ENCODE data around the gene JAKMIP3.
"Not testable (repeated sequence)": the region's sequence is repeated elsewhere in the genome, so short reads cannot be mapped to it uniquely, and the experiment has no call there.

Gene JAKMIP3

DNA sequence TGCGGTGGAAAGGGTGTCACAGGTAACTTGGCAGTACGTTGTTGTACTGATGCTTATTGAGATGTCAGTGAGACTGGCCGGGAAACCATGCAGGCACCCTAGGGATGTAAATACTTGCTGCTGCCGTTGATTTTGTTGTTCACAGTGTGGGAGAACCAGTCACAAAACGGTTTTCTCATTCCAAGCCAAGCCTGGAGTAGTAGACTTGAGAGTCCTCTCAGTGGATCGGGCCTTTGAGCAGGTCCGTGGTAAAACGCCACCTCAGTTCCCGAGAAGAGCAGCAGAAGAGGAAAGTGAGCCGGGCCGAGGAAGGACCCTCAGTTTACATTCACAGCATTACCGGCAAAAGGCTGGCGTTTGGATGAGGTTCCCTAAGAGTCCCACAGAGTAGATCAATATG is 1.1 kb downstream of the JAKMIP3 start:
- DNase-seq: no peak

DNA sequence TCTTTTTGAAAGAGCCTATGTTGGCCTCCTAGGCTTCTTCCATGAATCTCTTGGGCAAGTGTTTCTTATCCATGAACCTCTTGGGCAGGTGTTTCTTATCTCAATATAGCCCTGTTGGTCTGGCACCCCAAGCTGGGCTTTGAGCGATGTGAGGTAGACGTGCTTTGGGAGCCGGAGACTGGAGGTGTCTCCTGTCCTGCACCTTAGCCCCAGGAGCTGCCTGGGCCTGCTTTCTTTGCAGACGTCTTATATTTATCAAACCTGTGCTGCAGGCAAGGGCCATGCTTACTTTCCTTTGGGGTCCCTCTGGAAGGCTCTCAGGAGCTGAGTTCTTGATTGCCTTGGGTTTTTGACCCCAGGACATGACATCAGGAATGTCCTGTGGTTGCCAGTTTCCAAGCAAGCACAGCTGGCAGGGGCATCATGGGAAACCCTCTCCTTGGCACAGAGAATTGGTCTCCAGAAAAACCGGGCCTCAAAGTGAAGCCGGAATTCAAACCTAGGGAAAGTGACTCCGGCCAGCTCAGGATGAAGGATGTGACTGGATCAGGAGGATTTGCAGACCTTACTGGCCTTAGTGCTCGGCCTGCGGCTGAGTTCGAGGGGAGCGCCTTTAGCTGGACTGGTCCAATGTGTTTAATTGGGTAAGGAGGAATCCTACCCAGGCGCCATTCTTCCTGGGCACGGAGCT is 2.8 kb downstream of the JAKMIP3 start:
- no peak for DNase-seq

DNA sequence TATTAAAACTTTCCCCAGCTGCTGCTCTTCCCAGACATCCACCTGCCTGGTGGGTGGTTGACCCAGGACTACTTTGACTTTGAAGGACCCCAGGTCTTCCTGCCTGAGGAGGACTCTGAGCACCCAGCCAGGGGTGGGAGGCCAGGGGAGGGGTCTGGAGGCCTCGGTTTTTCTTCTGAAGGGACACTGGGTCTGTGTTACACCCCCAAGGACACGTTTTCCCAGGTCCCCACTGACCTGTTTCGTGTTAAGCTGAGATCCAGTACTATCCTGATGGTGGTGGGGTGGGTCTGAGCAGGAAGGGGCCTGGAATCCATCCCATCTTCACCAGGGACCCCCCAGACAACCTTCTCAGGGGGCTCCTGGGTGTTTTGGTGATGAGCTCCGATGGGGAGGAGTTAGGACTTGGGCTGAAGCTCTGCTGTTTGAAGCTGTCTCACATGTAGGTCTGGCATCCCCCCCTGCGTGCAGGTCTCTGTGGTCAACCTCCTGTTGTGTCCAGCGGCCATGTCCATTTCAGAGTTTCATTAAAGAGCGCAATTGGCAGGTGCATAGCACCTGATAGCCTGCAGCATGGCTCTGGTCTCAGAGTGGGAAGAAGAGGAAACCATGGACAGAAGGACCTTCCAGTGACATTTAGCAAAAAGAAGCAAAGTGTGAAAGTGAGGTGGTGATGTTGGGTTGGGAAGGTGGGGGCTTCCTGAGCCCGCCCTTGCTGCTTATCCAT is 3.5 kb downstream of the JAKMIP3 start:
- DNase-seq: no peak

DNA sequence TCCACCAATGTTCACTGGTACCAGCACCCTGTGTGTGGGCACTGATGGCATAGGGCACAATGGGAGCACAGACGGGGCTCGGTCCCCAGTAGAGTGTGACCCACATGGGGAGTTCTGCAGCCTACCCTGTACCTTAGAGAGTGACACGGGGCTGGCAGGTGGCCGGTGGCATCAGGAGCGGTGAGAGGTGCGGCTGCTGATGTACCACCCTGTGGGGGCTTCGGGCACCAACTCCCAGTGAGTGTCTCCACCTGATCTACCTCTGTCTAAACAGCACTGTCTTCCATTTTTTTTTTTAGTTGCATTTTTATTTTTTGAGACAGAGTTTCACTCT is 4.1 kb downstream of the JAKMIP3 start:
- DNase-seq: no peak

DNA sequence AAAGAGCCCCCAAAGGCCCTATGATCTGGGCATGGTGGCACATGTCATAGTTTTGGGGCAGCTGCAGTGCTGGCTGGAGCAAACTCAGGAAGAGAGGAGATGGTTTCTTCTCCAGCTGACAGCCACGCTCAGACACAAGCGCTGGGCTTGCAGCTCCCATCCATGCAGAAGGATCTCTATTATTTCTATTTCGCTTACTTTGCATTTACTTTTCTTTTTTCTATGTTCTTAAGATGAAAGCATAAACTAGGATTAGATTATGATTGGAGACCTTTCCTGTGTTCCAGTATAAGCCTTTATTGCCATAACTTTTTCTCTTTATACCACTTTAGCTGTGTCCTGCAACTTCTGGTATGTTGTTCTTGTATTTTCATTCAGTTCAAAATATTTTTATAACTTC is 5.0 kb downstream of the JAKMIP3 start:
- no peak for DNase-seq

DNA sequence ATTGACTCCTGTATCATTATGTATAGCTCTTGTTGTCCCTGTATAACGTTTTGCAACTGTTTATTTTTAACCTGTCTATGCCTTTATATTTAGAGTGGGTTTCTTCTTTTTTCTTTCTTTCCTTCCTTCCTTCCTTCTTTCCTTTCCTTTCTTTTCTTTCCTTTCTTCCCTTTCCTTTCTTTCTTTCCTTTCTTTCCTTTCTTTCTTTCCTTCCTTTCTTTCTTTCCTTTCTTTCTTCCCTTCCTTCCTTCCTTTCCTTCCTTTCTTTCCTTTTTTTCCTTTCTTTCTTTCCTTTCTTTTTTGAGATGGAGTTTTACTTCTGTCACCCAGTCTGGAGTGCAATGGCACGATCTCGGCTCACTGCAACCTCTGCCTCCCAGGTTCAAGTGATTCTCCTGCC is 5.9 kb downstream of the JAKMIP3 start:
- no peak for DNase-seq

DNA sequence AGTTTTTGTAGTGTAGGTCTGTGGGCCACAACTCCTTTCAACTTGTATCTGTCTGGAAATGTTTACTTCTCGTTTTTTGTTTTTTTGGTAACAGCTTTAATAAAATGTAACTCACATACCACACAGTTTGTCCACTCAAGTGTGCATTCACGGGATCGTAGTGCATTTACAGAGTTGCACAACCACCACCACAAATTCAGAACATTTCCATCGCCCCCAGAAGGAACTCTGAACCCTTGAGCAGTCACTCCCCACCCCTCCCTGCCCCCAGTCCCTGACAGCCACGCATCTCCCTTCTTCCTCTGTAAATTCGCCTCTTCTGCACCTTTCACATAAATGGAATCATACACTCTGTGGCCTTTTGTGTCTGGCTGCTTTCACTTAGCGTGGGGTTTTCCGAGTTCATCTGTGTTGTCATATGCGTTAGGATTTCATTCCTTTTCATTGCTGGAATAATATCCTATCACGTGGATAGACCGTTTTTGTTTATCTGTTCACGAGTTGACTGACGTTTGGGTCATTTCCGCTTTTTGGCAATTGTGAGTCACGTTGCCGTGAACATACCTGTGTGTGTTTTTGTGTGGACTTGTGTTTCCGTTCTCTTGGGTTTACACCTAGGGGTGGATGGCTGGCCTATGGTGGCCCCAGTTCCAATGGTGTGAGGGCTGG is 10.3 kb downstream of the JAKMIP3 start:
- DNase-seq: no peak

DNA sequence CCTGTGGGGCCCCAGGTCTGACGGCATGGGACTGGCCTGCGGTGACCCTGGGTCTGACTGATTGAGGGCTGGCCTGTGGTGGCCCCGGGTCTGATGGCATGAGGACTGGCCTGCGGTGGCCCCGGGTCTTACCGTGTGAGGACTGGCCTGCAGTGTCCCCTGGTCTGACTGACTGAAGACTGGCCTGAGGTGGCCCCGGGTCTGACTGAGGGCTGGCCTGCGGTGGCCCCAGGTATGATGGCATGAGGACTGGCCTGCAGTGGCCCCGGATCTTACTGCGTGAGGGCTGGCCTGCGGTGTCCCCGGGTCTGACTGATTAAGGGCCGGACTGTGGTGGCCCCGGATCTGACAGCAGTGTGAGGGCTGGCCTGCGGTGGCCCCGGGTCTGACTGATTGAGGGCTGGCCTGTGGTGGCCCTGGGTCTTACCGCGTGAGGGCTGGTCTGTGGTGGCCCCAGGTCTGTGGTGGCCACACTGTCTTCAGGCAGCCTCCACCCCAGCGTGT is 10.9 kb downstream of the JAKMIP3 start:
- no peak for DNase-seq

DNA sequence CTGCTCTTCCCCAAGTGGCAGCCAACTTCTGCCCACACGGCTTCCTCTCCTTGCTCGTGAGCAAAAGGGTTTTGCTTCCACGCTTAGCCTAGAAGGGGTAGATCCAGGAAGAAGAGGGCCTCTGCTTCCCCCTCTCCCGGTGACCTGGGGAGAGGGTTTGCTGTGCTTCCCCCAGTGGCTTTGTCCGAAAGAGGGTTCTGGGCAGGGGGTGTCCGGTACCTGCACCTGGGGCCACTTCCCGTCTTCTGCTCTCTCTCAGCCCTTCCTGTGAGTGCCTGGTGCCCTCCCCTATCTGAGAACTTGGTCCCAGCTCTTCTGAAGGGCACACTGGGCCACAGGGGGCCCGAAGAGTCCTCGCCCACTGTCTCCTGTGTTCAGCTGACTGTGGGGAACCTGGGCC is 11.3 kb downstream of the JAKMIP3 start:
- no peak for DNase-seq

DNA sequence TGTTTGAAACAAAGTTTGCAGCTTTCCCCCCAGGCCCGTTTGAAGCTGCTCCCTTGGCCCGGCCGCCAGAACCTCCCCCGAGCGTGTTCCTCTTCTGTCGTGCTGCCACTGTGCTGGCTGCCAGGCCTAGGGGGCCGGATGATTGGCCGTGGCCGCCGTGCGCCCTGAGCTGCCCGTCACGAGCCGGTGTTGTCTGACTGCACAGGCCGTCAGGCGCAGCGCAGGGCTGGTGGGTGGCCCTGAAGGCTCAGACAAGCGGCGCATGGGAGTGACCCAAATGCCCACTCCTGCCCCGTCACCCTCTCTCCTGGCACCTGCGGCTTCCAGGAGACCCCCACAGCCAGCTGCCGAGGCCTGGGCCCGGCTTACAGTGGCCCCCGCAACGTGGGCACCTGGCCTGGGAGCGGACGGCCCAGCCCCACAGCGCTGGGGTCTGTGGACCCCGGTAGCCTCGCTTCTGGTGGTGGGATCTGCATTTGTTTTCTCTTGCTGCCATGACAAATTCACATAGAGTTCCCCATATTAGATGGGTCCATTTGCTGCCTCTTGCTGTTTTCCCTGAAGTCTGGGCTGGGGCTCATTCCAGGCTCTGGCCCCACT is 13.1 kb downstream of the JAKMIP3 start:
- DNase-seq: no peak

DNA sequence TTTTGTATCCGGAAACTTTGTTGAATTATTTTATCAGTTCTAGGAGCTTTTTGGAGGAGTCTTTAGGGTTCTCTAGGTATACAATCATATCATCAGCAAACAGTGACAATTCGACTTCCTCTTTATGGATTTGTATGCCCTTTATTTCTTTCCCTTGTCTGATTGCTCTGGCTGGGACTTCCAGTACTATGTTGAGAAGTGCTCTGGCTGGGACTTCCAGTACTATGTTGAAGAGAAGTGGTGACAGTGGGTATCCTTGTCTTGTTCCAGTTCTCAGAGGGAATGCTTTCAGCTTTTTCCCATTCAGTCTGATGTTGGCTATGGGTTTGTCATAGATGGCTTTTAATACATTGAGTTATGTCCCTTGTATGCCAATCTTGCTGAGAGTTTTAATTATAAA is 18.6 kb downstream of the JAKMIP3 start:
- not testable (repeated sequence) for DNase-seq

DNA sequence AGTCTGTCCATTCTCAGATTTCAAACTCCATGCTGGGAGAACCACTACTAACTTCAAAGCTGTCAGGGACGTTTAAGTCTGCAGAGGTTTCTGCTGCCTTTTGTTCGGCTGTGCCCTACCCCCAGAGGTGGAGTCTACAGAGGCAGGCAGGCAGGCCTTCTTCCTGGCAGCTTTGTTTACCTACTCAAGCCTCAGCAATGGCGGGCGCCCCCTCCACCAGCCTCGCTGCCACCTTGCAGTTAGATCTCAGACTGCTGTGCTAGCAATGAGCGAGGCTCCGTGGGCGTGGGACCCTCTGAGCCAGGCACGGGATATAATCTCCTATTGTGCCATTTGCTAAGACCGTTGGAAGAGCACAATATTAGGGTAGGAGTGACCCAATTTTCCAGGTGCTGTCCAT is 27.5 kb downstream of the JAKMIP3 start:
- not testable (repeated sequence) for DNase-seq

DNA sequence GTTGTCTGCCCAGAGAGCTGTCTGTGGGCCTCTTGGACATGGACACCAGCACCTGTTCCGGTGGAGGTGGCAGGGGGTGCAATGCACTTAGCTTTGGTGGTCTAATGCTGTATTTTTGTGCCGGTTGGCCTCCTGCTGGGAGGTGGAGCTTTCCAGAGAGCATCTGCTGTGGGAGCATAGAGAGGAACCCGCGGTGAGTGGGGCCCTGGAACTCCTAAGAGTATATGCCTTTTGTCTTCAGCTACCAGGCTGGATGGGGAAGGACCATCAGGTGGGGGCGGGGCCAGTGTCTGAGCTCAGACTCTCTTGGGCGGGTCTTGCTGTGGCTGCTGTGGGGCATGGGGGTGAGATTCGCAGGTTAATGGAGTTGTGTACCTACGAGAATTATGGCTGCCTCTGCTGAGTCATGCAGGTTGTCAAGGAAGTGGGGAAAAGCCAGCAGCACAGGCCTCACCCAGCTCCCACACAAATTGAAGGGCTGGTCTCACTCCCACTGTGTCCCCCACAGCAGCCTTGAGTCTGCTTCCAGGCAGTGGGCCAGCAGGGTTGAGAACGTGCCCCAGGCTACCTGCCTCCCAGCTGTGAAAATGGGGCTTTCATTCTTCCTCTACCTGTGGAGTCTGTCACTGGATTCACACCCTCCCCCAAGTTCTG is 29.0 kb downstream of the JAKMIP3 start:
- no peak for DNase-seq

DNA sequence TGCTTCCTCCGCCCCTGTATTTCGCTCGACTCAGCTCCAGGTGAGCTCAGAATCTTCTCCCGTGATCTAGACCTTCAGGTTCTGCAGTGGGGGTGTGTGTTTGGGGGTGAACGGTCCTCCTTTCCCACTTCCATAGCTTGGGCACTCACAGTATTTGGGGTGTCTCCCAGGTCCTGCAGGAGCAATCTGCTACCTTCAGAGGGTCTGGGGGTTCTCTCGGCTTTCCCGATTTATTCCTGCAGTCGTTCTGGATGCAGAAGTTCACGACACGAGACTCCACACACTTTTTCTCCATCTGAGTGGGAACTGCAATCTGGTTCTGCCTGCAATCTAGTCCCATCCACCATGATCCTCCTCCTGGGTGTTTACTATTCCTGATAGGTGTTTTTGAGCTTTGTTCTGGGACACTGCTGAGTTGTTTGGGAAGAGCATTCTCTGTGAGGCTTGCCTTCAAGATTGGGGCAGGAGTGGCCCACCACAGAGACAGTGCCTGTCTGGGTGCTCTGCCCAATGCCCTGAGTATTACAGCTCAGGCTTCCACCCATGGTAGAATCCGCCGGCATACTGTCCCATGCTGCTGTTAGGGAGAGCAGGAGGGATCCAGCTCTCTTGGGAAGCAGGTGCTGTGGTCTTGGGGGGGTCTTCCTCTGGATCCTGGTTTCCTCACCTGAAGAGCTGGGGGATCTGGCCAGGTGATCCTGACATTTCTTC is 29.8 kb downstream of the JAKMIP3 start:
- DNase-seq: no peak

DNA sequence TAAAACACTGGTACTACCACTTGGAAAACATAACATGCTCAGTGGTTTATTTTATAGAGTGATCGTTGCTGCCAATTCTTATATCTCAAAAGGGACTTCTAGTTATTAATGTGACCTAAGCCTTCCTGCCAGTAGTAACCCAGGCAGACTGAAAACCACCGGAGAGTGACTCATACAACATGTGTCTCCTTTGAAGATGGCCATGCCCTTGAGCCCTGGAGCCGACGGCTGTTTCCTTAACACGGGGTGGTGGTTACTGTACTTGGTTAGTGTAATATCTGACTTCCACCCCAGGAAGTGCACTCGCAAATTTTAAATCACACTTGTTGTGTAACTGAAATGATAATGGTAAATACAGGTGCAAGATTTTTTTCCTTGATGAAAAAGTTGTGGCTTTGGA is 30.5 kb downstream of the JAKMIP3 start:
- DNase-seq: no peak

DNA sequence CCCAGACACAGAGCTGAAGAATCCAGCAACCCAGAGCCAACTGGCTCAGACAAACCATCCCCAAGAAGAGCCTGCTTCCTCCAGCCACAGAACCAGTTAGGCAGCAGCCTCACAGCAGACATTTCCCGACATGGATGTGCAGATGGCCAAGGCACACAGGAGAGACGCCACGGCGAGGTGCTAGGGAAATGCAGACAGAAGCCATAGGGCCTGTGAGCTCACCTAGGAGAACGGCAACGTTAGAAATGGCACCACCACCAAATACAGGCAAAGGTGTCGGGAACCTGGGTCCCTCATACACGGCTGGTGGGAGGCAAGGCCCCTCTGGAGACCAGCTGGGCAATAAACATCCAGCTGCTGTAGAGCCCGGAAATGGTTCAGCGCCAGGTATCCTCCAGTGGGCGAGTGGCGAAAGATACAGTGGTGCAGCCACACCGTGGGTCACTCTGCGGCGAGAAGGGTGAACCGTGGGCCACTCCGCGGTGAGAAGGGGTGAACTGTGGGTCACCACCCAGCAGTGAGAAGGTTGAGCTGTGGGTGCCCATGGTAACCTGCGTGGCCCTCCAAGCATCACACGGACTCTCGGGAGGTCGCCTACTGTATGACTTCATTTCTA is 31.2 kb downstream of the JAKMIP3 start:
- DNase-seq: no peak

DNA sequence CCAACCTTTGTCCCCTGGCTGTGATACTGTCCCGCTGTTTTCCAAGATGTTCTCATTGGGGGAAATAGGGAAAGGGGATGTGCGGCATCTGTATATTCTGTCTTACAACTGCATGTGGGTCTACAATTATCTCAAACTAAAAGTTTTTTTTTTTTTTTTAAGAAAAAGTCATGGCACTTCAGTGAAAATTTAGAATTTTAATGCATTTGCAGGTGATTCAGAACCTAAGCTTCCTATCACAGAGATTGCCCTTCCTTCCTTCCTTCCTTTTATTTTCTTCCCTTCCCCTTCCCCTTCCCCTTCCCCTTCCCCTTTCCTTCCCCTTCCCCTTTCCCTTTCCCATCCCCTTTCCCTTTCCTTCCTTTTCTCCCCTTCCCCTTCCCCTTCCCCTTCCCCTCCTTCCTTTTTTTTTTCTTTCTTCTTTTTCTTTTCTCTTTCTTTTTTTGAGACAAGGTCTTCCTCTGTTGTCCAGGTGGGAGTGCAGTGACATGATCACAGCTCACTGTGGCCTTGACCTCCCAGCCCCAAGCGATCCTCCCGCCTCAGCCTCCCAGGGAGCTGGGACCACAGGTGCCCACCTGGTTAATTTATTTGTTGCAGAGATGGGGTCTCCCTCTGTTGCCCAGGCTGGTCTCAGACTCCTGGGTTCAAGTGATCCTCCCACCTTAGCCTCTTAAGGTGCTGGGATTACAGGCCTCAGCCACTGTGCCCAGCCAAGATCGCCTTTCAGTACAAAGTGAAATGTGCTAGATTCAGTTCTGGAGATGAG is 32.0 kb downstream of the JAKMIP3 start:
- no peak for DNase-seq

DNA sequence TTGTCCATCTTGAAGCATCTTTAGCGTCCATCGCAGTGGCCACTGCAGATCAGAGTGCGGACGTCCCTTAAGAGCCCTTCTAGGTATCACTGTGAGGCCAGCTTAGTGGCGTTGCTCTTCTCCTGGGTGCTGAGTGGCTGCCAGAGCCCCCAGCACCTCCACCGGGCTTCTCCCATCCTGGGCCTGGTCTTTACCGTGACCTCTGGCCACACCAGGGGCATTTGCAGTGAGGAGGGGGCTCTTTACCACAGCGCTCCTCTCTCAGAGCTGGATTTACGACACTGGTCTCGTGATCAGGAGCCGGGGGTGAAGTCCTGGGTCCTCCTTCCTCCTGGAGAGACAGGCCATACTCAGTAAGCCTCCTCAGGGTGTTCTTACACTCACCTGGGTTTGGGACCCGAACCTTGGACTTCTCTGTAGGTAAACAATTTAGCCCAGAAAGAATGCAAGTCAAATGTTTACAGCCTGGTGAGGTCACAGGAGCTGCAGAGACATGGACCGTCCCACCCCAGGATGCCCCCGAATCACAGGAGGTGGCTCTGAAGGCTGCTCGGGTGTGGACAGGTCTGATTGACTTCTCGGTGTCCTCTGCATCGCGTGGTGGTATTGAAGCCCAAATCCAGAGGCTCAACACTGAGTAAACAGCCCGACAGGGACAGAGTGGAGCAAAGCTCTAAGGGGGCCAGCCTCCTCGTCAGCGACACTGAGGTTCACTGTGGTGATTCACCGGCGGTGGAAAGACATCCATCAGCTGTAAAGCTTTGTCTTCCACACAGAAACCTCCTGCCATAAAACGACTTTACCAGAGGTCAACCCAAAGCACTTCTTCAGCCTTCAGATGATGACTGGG is 33.0 kb downstream of the JAKMIP3 start:
- no peak for DNase-seq

DNA sequence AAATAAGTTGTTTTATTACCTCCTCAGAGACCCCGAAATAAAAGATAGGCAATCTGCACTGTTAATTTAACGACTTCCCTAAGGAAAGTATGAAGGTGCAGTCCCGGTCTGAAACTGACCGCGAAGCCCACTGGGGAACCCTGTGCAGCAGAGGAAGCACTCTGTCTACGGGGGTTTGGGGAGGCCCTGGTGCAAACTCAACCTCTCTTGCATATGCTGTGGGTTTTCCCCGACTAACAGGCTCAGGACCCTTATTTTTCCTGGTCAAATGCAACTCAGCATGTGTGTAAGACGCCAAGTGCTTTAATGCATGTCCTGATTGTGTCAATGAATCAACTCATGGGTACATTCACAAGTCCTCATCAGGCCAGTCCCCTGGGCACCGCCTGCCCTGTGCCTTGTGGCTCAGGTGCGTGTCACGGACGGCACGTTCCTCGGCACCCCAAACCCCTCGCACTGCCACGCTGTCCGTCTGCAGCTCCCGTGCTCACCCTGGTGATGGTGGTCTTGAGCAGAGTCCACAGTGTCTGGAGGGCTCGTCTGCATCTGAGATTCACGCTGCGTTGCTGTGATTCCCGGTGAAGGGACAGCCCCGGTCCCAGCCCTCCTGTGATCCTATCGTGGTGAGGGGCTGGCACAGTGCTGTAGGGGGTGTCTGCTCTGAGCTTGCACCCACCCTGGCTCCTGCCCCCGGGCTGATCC is 33.8 kb downstream of the JAKMIP3 start:
- no peak for DNase-seq

DNA sequence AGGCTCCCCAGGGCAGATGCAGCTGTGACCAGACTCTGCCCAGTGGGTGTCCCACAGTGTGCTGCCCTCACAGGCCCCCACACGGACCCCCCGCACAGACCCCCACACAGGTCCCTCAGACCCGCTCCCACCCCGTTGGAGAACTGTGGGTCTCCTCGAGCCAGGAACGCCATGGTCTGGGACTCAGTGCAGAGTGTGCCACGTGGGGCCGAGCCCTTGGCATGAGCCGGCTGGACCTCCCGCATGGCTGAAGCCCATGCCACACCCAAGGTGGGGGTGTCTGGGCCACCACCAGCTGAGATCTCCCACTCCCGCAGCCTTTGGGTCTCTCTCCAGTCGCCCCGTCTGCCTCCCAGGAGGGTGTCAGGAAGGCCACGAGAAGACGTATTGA is 34.3 kb downstream of the JAKMIP3 start:
- no peak for DNase-seq
